HG03159 (cell line): ENCODE data around the gene IKZF1.
"Not testable (repeated sequence)": the region's sequence is repeated elsewhere in the genome, so short reads cannot be mapped to it uniquely, and the experiment has no call there.

Experiments
- ATAC-seq: cut with Tn5 transposase; IDR thresholded peaks from one replicate; pipeline ENCODE4 v1.9.1; 2021; ENCODE audit warnings: mild to moderate bottlenecking, moderate library complexity; ENCODE audit not compliant: unreplicated experiment

Gene IKZF1

DNA sequence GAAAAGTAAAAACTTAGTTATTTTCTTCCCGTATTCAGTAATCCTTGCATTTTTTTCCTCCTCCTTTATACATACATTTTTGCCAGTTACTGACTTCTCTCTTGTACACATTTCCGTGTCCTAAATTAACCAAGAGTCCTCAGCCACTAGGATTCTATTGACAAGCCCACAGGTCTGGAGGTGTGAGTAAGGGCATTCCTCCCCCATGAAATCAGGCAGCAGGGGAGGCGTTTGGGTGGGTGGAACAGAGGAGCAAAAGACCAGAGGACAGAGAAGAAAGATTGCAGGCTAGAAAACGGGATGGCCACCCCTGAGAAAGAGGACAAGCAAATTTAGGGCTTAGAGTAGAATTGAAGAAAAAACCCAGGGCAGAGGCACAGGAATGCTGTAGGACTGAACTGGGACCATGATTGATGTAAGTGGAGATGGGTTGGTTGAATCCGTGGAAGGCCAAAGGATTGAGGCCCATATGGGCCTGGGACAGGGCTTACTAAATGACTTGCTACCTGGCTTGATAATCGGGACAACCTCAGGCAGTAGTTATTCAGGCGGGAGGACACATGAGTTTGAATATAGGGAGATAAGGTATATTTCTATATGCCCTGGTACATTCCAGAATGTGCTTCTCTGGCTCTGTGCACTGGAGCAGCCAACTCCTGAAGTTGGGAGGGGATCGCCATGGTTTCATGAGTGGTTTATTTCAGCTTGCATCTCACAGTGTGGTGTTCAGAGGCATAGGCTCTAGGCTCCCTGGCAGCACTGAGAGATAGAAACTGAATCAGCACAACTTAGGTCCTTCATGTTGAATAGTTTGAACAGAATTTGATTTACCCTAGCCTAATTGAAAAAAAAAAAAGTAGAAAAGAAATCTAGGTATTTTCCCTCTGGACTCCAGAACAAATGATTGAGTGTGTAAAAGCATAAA is 28.0 kb downstream of the IKZF1 start:
- ATAC-seq = no peak

- no peak for ATAC-seq
Measured at GRCh38 chr7:50333221-50333651, 28.7 kb downstream of the IKZF1 start.

DNA sequence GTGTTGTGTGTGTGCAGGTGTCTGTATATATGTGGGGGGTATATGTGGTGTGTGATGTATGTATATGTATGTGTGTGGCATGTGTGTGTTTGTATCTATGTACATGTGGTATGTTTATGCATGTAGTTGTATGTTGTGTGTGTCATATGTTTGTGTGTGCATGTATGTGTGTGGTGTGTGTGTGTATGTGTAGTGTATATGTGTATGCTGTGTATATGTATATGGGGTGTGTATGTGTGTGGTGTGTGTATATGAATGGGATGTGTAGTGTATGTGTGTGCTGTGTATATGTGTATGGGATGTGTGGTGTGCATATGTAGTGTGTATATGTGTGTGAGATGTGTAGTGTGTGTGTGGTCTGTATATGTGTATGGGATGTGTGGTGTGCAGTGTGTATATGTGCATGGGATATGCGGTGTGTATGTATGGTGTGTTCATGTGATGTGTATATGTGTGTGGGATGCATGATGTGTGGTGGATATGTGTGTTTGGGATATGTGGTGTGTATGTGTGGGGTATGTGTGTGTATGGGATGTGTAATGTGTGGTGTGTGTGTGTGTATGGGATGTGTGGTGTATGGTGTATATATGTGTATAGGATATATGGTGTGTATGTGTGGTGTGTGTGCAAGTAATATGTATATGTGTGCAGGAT is 30.0 kb downstream of the IKZF1 start:
- no peak for ATAC-seq

GRCh38 chr7:50335230-50335794 is 30.8 kb downstream of the IKZF1 start:
- no peak for ATAC-seq

GRCh38 chr7:50335795-50336754 is 31.6 kb downstream of the IKZF1 start:
- ATAC-seq = no peak

GRCh38 chr7:50336894-50337703 is 32.6 kb downstream of the IKZF1 start:
- ATAC-seq = no peak

- ATAC-seq = not testable (repeated sequence)
Measured at GRCh38 chr7:50339472-50339871, 35.0 kb downstream of the IKZF1 start.

DNA sequence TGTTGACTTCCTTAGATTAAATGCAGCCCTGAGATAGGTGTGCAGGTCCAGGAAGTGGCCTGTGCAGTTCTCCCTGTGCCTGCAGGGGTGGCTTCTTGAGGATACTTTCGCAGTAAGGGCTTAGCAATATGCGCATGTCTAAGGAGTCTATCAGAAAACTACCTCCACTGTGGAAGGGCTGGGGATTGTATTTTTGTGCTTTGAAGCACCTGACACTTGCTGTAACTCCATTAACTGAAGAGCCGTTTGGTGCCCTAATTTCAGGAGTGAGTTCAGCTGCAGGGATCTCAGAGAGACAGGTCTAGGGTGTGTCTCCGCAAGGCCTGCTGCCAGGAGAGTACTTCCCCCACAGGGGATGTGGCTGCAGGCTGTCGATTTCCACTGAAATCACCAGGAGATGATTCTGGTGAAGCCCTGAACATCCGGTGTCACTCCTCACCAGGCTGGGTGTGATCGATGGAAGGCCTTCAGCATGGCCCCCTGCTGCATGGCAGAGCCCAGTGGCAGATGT is 35.5 kb downstream of the IKZF1 start:
- no peak for ATAC-seq

DNA sequence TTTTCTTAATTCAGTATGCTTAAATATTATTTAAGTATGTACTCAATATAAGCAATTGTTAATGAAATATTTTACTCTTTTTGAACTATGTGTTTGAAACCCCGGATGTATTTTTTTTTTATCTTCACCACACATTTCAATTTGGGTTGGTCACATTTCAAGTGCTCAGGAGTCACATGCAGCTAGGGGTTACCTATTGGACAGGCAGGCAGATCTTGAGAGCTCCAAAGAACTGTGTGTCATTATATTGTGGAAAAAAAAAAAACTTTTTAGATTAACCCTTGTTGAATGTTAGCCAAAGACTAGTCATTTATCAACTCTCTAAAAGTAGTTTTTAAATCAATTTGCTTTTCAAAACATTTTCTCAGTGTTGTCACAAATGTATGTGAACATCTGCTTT is 37.2 kb downstream of the IKZF1 start:
- ATAC-seq = no peak

- no peak for ATAC-seq
Measured at GRCh38 chr7:50342616-50343114, 38.1 kb downstream of the IKZF1 start.

DNA sequence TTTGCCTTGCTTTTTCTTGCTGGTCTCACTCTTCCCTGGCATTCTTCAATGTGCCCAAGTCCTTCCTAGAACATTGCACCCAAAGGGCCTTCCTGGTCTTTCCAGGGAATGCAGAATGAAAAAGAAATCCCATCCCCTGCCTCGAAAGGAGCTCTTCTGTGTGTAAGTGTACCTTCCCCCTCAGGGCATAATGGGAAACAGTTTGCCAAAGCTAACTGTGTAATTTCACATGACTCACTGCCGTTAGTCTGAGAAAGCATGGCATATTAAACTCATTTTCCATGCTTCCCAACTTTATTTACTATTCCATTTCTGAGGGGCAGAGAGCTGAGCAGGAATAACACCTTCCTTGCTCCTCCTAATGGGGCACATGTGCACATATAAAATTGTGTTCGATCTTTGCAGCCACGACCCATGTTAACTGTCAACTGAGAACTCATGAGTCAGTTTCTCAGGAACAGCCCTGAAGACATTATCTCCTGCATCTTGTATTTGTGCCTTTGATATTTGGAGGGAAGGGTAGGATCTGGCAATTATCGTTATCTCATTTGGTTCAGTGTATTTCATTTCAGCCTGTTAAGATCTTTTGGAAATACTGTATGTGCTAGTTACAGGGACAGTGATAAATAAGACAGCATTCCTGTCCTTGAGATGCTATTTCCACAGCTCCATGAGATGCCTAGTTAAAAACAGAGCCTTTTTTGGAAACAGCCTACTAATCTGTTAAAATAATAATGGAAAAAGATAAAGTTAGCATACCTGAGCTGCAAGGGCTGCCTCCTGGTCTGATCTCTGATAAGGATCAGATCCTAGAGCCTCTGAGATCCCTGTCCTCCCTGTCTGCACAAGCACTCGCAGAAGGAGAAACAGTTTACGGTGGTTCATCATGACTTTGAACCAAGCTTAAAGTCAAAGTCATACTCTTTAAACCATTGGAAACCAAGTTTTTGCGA is 42.3 kb downstream of the IKZF1 start:
- ATAC-seq = no peak

DNA sequence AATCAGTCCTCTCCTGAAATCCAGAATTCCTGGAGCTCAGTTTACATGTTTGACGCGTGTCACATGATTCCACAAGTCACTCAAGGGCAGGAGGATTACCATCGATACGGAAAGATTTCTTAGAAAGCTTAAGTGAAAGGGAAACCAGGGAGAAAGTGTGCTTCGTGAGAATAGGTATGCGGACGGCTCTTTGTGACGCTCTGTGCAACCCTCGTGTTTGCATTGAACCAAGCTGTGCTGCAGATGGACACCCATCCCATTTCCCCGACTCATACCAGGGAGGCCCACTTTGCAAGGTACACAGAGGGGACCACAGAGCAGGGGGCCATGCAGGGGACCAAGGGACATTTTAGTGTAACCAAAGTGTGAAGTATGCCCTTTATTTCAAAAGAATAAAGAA is 43.2 kb downstream of the IKZF1 start:
- no peak for ATAC-seq

DNA sequence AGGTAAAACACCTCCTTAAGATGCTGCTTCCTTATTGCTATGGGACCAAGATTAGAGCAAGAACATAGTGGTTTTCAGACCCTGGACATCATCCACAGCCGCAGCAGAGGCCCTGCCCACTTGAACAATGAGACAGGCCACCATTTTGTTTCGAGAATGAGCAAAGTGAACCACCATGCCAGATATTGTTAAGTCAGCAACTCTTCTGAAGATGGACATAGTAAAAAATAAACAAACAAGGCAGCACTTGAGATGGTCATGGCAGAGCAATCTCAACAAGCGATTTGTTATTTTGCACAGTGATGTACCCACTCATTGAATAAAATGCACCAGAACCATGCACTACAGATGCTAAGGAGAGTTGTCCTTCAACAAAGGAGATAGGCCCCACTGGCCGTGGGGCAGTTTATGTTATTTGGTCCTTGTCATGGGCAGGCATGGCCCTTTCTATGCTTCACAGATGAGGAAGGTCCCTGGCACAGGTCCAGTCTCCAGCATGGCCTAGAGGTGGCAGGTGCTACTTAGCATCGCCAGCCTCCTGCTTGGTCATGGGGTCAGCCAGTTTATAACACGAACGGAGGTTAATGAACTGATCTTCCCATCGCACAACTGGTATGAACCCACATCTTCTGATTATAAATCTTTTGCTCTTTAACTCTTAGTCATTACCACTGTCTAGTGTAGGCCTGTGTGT is 44.1 kb downstream of the IKZF1 start:
- no peak for ATAC-seq

- no peak for ATAC-seq
Measured at GRCh38 chr7:50349399-50349798, 44.9 kb downstream of the IKZF1 start.

DNA sequence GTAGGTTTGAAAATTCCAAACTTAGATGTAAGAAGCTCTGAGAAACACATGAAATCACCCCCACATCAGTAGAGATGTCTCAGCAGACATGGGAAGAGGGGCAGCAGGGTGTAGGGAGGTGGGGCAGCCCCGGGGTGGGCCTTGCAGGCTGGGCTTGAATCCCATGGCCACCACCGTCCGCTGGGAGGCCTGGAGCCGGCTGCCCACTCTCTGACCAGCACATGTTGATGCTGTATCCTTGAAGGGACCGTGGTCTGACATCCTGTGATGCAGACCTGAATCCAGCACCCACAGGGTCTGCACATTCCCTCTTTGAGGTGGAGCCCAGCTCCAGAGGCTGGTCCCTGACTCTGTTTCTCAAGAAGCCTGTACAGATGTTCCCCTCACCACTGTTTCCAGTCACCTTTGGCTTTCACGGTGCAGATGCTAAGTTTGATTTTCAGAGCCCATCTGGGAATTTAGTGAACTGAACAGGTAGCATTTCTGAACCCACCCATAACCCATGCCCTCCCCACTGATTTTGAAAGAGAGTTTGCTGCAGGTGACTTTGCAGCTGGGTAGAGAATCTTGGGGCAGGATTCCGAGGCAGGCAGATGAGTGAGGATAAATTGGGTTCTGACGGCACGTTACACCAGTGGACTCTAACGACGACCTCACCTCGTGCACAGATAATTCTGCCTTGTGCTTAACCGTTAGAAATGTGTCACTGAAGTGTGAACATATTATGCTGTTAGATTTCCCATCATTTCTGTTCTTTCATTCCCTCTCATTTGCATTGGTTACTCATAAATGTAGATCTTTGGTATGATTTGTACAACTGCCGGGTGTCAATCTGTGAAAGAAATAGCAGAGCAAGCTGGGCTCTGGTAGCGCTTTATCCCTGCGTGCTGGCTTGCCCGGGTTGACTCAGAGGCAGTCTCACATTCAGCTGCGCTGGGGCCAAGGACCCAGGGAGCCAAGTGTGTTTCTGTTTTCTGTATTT is 45.7 kb downstream of the IKZF1 start:
- ATAC-seq = peak; percentile 81

DNA sequence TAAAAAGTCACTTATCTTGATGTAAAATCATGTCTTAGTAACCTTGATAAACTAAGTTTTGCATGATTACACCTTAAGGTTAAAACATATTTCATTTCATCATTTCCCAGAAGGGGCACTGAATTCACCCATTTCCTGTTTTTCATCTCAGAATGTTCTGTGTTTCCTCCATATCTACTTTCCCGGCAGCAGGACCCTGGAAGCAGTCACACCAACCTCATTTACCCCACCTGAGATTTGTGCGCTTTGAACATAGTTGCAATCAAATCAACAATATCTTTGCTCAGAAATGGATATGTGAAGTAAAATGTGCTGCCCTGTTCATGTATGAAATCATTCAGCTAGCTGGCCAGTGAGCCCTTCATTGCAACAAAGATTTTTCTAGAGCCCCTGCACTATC is 46.8 kb downstream of the IKZF1 start:
- ATAC-seq = no peak

GRCh38 chr7:50352282-50352681 is 47.8 kb downstream of the IKZF1 start:
- ATAC-seq = peak; percentile 72
